MM.1S (cell line): Measurements from ENCODE around the gene SEPTIN5.

Source experiments
- DNase-seq: peaks from one replicate; pipeline ENCODE4 v3.0.0-alpha.2; 2015
- H2AFZ ChIP-seq: fragments of 300-600 bp; sonication (generic); 2 replicates; pipeline ENCODE4 v1.6.0; 2016; ENCODE audit warnings: antibody characterized with exemption, low read length
- H3F3A ChIP-seq: fragments of 300-600 bp; sonication (generic); 2 replicates; pipeline ENCODE4 v1.6.1; 2016; ENCODE audit warnings: mild to moderate bottlenecking, antibody characterized with exemption, low read length, moderate library complexity, mixed read lengths; ENCODE audit not compliant: insufficient read depth
- H3K27ac ChIP-seq: fragments of 300-600 bp; sonication (generic); 2 replicates; pipeline ENCODE4 v1.5.1; 2016; ENCODE audit warnings: mild to moderate bottlenecking, low read length
- H3K27me3 ChIP-seq: fragments of 300-600 bp; sonication (generic); replicated peaks from 2 replicates; pipeline ENCODE4 v1.6.0; 2016; ENCODE audit warnings: low read length; ENCODE audit not compliant: insufficient read depth
- H3K36me3 ChIP-seq: fragments of 300-600 bp; sonication (generic); replicated peaks from 2 replicates; pipeline ENCODE4 v1.6.1; 2016; ENCODE audit warnings: mild to moderate bottlenecking, low read length, mixed read lengths; ENCODE audit not compliant: insufficient read depth
- H3K4me1 ChIP-seq: fragments of 300-600 bp; sonication (generic); 2 replicates; pipeline ENCODE4 v1.6.1; 2016; ENCODE audit warnings: low read length, mixed read lengths
- H3K4me2 ChIP-seq: fragments of 300-600 bp; sonication (generic); 2 replicates; pipeline ENCODE4 v1.6.0; 2016; ENCODE audit warnings: low read depth, low read length
- H3K4me3 ChIP-seq: fragments of 300-600 bp; sonication (generic); 2 replicates; pipeline ENCODE4 v1.5.1; 2016; ENCODE audit warnings: low read length, mixed read lengths
- H3K79me2 ChIP-seq: fragments of 300-600 bp; sonication (generic); 2 replicates; pipeline ENCODE4 v1.6.1; 2016; ENCODE audit warnings: mixed run types, low read length, mixed read lengths
- H3K9ac ChIP-seq: fragments of 300-600 bp; sonication (generic); 2 replicates; pipeline ENCODE4 v1.6.1; 2016; ENCODE audit warnings: low read length, mixed read lengths
- H3K9me2 ChIP-seq: fragments of 300-600 bp; sonication (generic); replicated peaks from 2 replicates; pipeline ENCODE4 v1.6.1; 2016; ENCODE audit warnings: mild to moderate bottlenecking, low read length, mixed read lengths; ENCODE audit not compliant: insufficient read depth
- H3K9me3 ChIP-seq: fragments of 300-600 bp; sonication (generic); replicated peaks from 2 replicates; pipeline ENCODE4 v1.6.1; 2016; ENCODE audit warnings: mild to moderate bottlenecking, low read length, mixed read lengths; ENCODE audit not compliant: insufficient read depth
- H4K20me1 ChIP-seq: fragments of 300-600 bp; sonication (generic); 2 replicates; pipeline ENCODE4 v1.6.1; 2016; ENCODE audit warnings: mild to moderate bottlenecking, low read length, moderate library complexity, mixed read lengths; ENCODE audit not compliant: insufficient read depth
- CTCF ChIP-seq: fragments of 300-600 bp; sonication (generic); IDR thresholded peaks from 2 replicates; pipeline ENCODE4 v1.5.1; 2016; ENCODE audit warnings: antibody characterized with exemption, low read length, mixed read lengths
- EZH2 ChIP-seq: fragments of 300-600 bp; sonication (generic); optimal IDR thresholded peaks from 2 replicates; pipeline ENCODE3; 2017; ENCODE audit warnings: low read depth, mild to moderate bottlenecking, antibody characterized with exemption, low read length, mixed read lengths
- EZH2phosphoT487 ChIP-seq: fragments of 300-600 bp; sonication (generic); IDR thresholded peaks from 2 replicates; pipeline ENCODE4 v1.6.1; 2018; ENCODE audit warnings: antibody characterized with exemption, low read length

Gene SEPTIN5

GRCh38 chr22:19715188-19715930, 1.1 kb downstream of the SEPTIN5 start:
- H3K9me3 ChIP-seq: no peaks in the 10 kb centered on the region
- H3K4me1 ChIP-seq: no peaks in the 10 kb centered on the region
- DNase-seq: no peak
- no peak overlapping the region for H3K9ac ChIP-seq
- H2AFZ ChIP-seq: no peak overlapping the region
- H3F3A ChIP-seq: no peaks in the 10 kb centered on the region
- no peak overlapping the region for H3K4me2 ChIP-seq
- peaks cover 81% of the 10 kb centered on the region for H3K27me3 ChIP-seq
- H3K4me3 ChIP-seq: no peak overlapping the region
- no peak for TF ChIP-seq EZH2
- no peak overlapping the region for H3K27ac ChIP-seq
- no peaks in the 10 kb centered on the region for H4K20me1 ChIP-seq
- no peaks in the 10 kb centered on the region for H3K79me2 ChIP-seq
- no peaks in the 10 kb centered on the region for H3K9me2 ChIP-seq
- no peaks in the 10 kb centered on the region for H3K36me3 ChIP-seq

GRCh38 chr22:19716041-19716828, 1.9 kb downstream of the SEPTIN5 start:
- Histone ChIP-seq H3K9me3 (no peaks in the 10 kb centered on the region), H3K4me2 (no peak overlapping the region), H3K27ac (no peak overlapping the region), H3K36me3 (no peaks in the 10 kb centered on the region), H4K20me1 (no peaks in the 10 kb centered on the region), H3F3A (no peaks in the 10 kb centered on the region), H3K79me2 (no peaks in the 10 kb centered on the region), H3K4me1 (no peaks in the 10 kb centered on the region), H2AFZ (no peak overlapping the region), H3K27me3 (peaks cover 81% of the 10 kb centered on the region), H3K9ac (no peak overlapping the region), H3K4me3 (no peak overlapping the region), H3K9me2 (no peaks in the 10 kb centered on the region)
- no peak for DNase-seq
- TF ChIP-seq EZH2 (no peak), EZH2phosphoT487 (no peak), CTCF (no peak)

GRCh38 chr22:19716829-19717105, 2.5 kb downstream of the SEPTIN5 start:
- H3K36me3 ChIP-seq: no peaks in the 10 kb centered on the region
- no peaks in the 10 kb centered on the region for H3K9me2 ChIP-seq
- no peaks in the 10 kb centered on the region for H3K9me3 ChIP-seq
- peaks cover 80% of the 10 kb centered on the region for H3K27me3 ChIP-seq
- H3K9ac ChIP-seq: no peak overlapping the region
- no peak overlapping the region for H3K4me2 ChIP-seq
- H4K20me1 ChIP-seq: no peaks in the 10 kb centered on the region
- no peak overlapping the region for H3K4me3 ChIP-seq
- no peaks in the 10 kb centered on the region for H3F3A ChIP-seq
- TF ChIP-seq CTCF (no peak), EZH2phosphoT487 (no peak), EZH2 (no peak)
- no peaks in the 10 kb centered on the region for H3K79me2 ChIP-seq
- H2AFZ ChIP-seq: no peak overlapping the region
- DNase-seq: no peak
- H3K27ac ChIP-seq: no peak overlapping the region
- no peaks in the 10 kb centered on the region for H3K4me1 ChIP-seq

- no peak for TF ChIP-seq EZH2phosphoT487
- no peak for TF ChIP-seq EZH2
- no peak for TF ChIP-seq CTCF
- Histone ChIP-seq H3K4me1 (no peaks in the 10 kb centered on the region), H3K4me2 (no peak overlapping the region), H3K9ac (no peak overlapping the region), H3K4me3 (no peak overlapping the region), H3K27ac (no peak overlapping the region), H3F3A (no peaks in the 10 kb centered on the region), H3K79me2 (no peaks in the 10 kb centered on the region), H3K27me3 (peaks cover 76% of the 10 kb centered on the region), H4K20me1 (no peaks in the 10 kb centered on the region), H3K36me3 (no peaks in the 10 kb centered on the region), H3K9me3 (no peaks in the 10 kb centered on the region), H2AFZ (no peak overlapping the region), H3K9me2 (no peaks in the 10 kb centered on the region)
- no peak for DNase-seq
These were observed 2.9 kb downstream of the SEPTIN5 start for GRCh38 chr22:19717181-19717580.
